CD8-positive, alpha-beta memory T cell (primary cell): ENCODE measurements around the gene USP3. TPM values are rescaled to one million over a fixed set of nuclear protein-coding genes. Genes with fewer than 3 reads are reported as not detected.

Experiments used
- CTCF ChIA-PET: fragments of 350-600 bp; sonication (Branson Sonifier 250); formaldehyde crosslinking; loops from one replicate; lab custom pipeline; 2021; ENCODE audit warnings: antibody characterized with exemption; lab: Charles Lee
- POLR2A ChIA-PET: fragments of 350-600 bp; sonication (Branson Sonifier 250); formaldehyde crosslinking; loops from one replicate; lab custom pipeline; 2021; ENCODE audit warnings: antibody characterized with exemption; lab: Charles Lee
- DNase-seq, 5 donors: peaks; one replicate each; pipeline versions ENCODE4 v3.0.0 to v3.0.0-alpha.2; 2020 to 2022; ENCODE audit warnings: mixed read lengths in 1 of 5
- H3K27ac ChIP-seq: one replicate; pipeline ENCODE4 v1.7.0; 2013; ENCODE audit warnings: low read depth, mild to moderate bottlenecking, low read length, moderate library complexity
- H3K27me3 ChIP-seq: 2 replicates; pipeline ENCODE4 v1.7.0; 2013; ENCODE audit warnings: low read length, mild to moderate bottlenecking; ENCODE audit not compliant: insufficient read depth, poor library complexity, severe bottlenecking
- H3K36me3 ChIP-seq: 2 replicates; pipeline ENCODE4 v1.7.0; 2013; ENCODE audit warnings: mild to moderate bottlenecking, low read length, moderate library complexity; ENCODE audit not compliant: insufficient read depth
- H3K4me1 ChIP-seq: 2 replicates; pipeline ENCODE4 v1.7.0; 2013; ENCODE audit warnings: mild to moderate bottlenecking, low read length, moderate library complexity; ENCODE audit not compliant: insufficient read depth
- H3K4me3 ChIP-seq: 2 replicates; pipeline ENCODE4 v1.7.0; 2013; ENCODE audit warnings: mild to moderate bottlenecking, low read length
- H3K9me3 ChIP-seq: 2 replicates; pipeline ENCODE4 v1.7.0; 2013; ENCODE audit warnings: mild to moderate bottlenecking, low read length
- H3K27ac Mint-ChIP-seq, 8 donors: one replicate each; pipeline ENCODE4 v1.8.0; 2020 to 2021; ENCODE audit warnings: mixed read lengths in 8 of 8, mild to moderate bottlenecking in 6 of 8, inconsistent platforms in 3 of 8, moderate library complexity in 3 of 8
- H3K27me3 Mint-ChIP-seq, 2 donors: one replicate each; pipeline ENCODE4 v1.8.0; 2020 to 2021; ENCODE audit warnings: mixed read lengths in 2 of 2, mild to moderate bottlenecking in 1 of 2, moderate library complexity in 1 of 2
- H3K36me3 Mint-ChIP-seq, 3 donors: one replicate each; pipeline ENCODE4 v1.8.0; 2020 to 2021; ENCODE audit warnings: mixed read lengths in 3 of 3, inconsistent platforms in 1 of 3, mild to moderate bottlenecking in 1 of 3
- H3K4me1 Mint-ChIP-seq, 3 donors: one replicate each; pipeline ENCODE4 v1.8.0; 2020 to 2021; ENCODE audit warnings: mixed read lengths in 3 of 3, inconsistent platforms in 1 of 3, mild to moderate bottlenecking in 1 of 3
- H3K4me3 Mint-ChIP-seq, 7 donors: one replicate each; pipeline ENCODE4 v1.8.0; 2020 to 2021; ENCODE audit warnings: mixed read lengths in 7 of 7, mild to moderate bottlenecking in 6 of 7, moderate library complexity in 4 of 7, inconsistent platforms in 2 of 7
- H3K9me3 Mint-ChIP-seq, 5 donors: one replicate each; pipeline ENCODE4 v1.8.0; 2020 to 2022; ENCODE audit warnings: mixed read lengths in 5 of 5, mild to moderate bottlenecking in 3 of 5, moderate library complexity in 2 of 5, inconsistent platforms in 1 of 5
- polyA plus RNA-seq: library from polyadenylated mRNA; unstranded; fragments of 300-500 nt; fragmentation: Illumina TruSeq; gene quantifications from one replicate; pipeline ENCODE4 v1.2.3, GENCODE V29; 2021
- total RNA-seq, 2 experiments: library from RNA; stranded (reverse); gene quantifications; one replicate each; pipeline ENCODE4 v1.2.3, GENCODE V29; 2021

USP3 gene
- total and polyA plus RNA-seq, 3 experiments from 2014 or later: 36.6 to 50.7 (median 38.0) TPM

- H3K4me3 ChIP-seq: no peak overlapping the region
- Mint-ChIP-seq H3K4me1 (peaks cover 12 to 38% (median 28%) of the 10 kb centered on the region in 3 donors), H3K9me3 (no peaks in the 10 kb centered on the region), H3K4me3 (no peak overlapping the region), H3K36me3 (peaks cover 0 to 84% (median 30%) of the 10 kb centered on the region in 3 donors), H3K27ac (peak overlapping the region in 3 of 8 donors; percentile 54 to 92 (median 57)), H3K27me3 (no peaks in the 10 kb centered on the region)
- H3K9me3 ChIP-seq: no peaks in the 10 kb centered on the region
- H3K27ac ChIP-seq: no peak overlapping the region
- CTCF ChIA-PET: interaction anchor here (1.4 to 1.5 kb wide), 2 partner anchors 9 to 97 kb away, joined by 3 to 4 read pairs; no protein-coding TSS in a partner anchor
- H3K4me1 ChIP-seq: no peaks in the 10 kb centered on the region
- peaks cover 39% of the 10 kb centered on the region for H3K36me3 ChIP-seq
- POLR2A ChIA-PET: interaction anchor here (0.6 kb wide), 1 partner anchor 18 kb away, joined by 3 read pairs; no protein-coding TSS in a partner anchor
- no peaks in the 10 kb centered on the region for H3K27me3 ChIP-seq
- no peak for DNase-seq
Observed at GRCh38 chr15:63564093-63564492, 59.7 kb downstream of the USP3 start.

DNA sequence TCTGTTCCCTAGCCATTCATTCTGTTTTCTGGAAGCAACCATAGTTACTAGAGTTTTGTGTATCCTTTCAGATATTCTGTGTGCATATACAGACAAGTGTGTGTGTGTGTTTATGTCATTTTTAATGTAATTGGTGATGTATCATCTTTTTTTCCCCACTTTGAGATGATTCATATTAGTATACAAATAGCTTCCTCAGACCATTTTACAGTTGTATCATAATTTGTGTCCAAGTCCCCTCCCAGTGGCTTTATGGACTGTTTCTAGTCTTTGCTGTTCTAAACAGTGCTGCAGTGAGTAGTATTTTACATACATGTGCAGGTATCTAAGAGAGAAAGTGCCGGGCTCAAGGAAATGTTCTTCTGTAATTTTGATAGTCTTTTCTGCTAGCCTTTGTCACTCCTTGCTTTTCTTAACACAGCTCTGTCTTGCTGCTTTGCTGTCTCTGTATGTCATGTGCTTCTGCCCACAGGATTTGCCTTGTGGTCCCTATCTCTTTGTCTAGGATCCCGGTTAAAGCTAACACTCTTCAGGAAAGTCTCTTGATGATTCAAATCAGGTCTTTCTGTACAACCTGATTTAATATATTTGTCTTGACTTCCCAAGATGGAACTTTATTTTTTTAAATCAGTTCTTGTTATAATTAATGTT is 61.3 kb downstream of the USP3 start:
- Histone ChIP-seq H3K36me3 (peaks cover 34% of the 10 kb centered on the region), H3K27ac (no peak overlapping the region), H3K4me3 (no peak overlapping the region), H3K9me3 (no peaks in the 10 kb centered on the region), H3K27me3 (no peaks in the 10 kb centered on the region), H3K4me1 (no peaks in the 10 kb centered on the region)
- peaks cover 0 to 84% (median 26%) of the 10 kb centered on the region in 3 donors for H3K36me3 Mint-ChIP-seq
- DNase-seq: no peak
- H3K9me3 Mint-ChIP-seq: no peaks in the 10 kb centered on the region
- no peak overlapping the region for H3K4me3 Mint-ChIP-seq
- CTCF ChIA-PET: interaction anchor here (1.4 to 1.5 kb wide), 2 partner anchors 8 to 99 kb away, joined by 3 to 4 read pairs; no protein-coding TSS in a partner anchor
- H3K27me3 Mint-ChIP-seq: no peaks in the 10 kb centered on the region
- peak overlapping the region in 6 of 8 donors; percentile 37 to 92 (median 50) for H3K27ac Mint-ChIP-seq
- H3K4me1 Mint-ChIP-seq: peaks cover 7 to 33% (median 20%) of the 10 kb centered on the region in 3 donors
- POLR2A ChIA-PET: interaction anchor here (0.7 kb wide), 1 partner anchor 1390 kb away, joined by 3 read pairs; no protein-coding TSS in a partner anchor

DNA sequence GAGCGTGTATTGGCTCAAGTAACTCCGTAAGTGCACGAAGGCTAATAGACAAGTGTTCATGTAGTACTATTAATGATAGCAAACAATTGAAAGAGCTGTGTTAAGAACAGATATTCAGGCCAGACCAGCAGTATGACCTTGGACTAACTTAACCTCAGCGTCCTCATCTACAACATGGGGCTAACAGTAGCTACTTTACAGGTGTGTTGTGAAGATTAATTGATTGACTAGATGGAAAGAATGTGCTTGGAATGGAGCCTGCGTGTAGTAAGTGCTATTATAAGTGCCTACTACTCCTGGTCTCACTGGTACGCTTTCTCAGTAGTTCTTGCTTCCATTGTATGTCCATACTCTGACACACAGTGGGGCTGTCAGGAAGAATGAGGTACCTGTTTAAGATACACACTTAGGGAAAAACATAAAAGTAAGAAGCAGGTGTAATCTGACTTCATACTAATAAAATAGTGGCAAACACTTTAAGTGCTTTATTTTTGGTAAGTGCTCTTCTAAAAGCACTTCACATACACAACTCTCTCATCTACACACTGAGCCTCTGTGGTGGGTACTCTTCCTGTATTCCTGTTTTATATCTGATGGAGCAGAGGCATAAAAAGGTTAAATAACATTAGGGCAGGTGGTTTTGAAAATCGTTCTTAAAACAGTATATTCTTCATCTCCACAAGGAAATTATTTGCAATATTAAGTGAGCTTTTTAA is 68.5 kb downstream of the USP3 start:
- Mint-ChIP-seq H3K4me3 (no peak overlapping the region), H3K4me1 (peaks cover 6 to 25% (median 7%) of the 10 kb centered on the region in 3 donors), H3K9me3 (no peaks in the 10 kb centered on the region), H3K27ac (peak overlapping the region in 2 of 8 donors; percentile 11 to 19), H3K36me3 (peaks cover 0 to 87% (median 28%) of the 10 kb centered on the region in 3 donors), H3K27me3 (no peaks in the 10 kb centered on the region)
- peaks cover 45% of the 10 kb centered on the region for H3K36me3 ChIP-seq
- ChIA-PET CTCF (interaction anchor here (1.1 to 1.4 kb wide), 2 partner anchors 8 to 107 kb away, joined by 3 to 4 read pairs; no protein-coding TSS in a partner anchor), POLR2A (no interaction called here)
- no peaks in the 10 kb centered on the region for H3K4me1 ChIP-seq
- H3K4me3 ChIP-seq: no peak overlapping the region
- H3K9me3 ChIP-seq: no peaks in the 10 kb centered on the region
- H3K27ac ChIP-seq: no peak overlapping the region
- DNase-seq: no peak
- no peaks in the 10 kb centered on the region for H3K27me3 ChIP-seq

- Histone ChIP-seq H3K9me3 (no peaks in the 10 kb centered on the region), H3K4me1 (no peaks in the 10 kb centered on the region), H3K27ac (no peak overlapping the region), H3K27me3 (no peaks in the 10 kb centered on the region), H3K36me3 (peaks cover 45% of the 10 kb centered on the region), H3K4me3 (no peak overlapping the region)
- Mint-ChIP-seq H3K4me3 (no peak overlapping the region), H3K27ac (peak overlapping the region in 3 of 8 donors; percentile 42 to 75 (median 61)), H3K9me3 (no peaks in the 10 kb centered on the region), H3K4me1 (peaks cover 6 to 25% (median 7%) of the 10 kb centered on the region in 3 donors), H3K36me3 (peaks cover 0 to 82% (median 25%) of the 10 kb centered on the region in 3 donors), H3K27me3 (no peaks in the 10 kb centered on the region)
- POLR2A ChIA-PET: no interaction called here
- CTCF ChIA-PET: interaction anchor here (1.1 kb wide), 1 partner anchor 9 kb away, joined by 3 read pairs; no protein-coding TSS in a partner anchor
- DNase-seq: no peak
Observed at GRCh38 chr15:63573533-63573932, 69.1 kb downstream of the USP3 start.

- POLR2A ChIA-PET: no interaction called here
Observed at GRCh38 chr15:63575312-63575711, 70.9 kb downstream of the USP3 start.

DNA sequence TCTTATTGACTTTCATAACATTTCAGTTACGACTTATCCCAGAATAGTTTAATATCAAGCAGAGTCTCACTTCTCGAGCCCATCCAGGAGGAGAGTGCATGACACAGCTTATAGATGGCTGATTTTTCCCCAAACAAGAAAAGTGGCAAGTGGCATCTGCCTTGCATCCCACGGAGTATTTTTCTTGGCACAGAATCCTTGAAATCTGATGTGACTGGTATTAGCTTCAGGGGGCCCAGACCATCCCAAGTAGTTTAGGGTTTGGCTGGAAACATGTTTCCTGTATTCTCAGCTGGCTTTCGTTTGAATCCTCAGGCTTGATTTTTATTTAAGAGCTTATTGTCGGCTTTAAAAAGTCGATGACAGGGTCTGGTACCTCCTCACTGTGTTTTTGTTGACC is 72.0 kb downstream of the USP3 start:
- peaks cover 6 to 21% (median 12%) of the 10 kb centered on the region in 3 donors for H3K4me1 Mint-ChIP-seq
- H3K4me3 Mint-ChIP-seq: no peak overlapping the region
- peaks cover 40% of the 10 kb centered on the region for H3K36me3 ChIP-seq
- H3K27ac Mint-ChIP-seq: peak overlapping the region in 6 of 8 donors; percentile 2 to 65 (median 31)
- no peak for DNase-seq
- H3K27me3 ChIP-seq: no peaks in the 10 kb centered on the region
- H3K9me3 ChIP-seq: no peaks in the 10 kb centered on the region
- no peaks in the 10 kb centered on the region for H3K9me3 Mint-ChIP-seq
- H3K27ac ChIP-seq: no peak overlapping the region
- ChIA-PET CTCF (interaction anchor here (1.4 kb wide), 1 partner anchor 24 kb away, joined by 4 read pairs; no protein-coding TSS in a partner anchor), POLR2A (no interaction called here)
- no peak overlapping the region for H3K4me3 ChIP-seq
- H3K27me3 Mint-ChIP-seq: no peaks in the 10 kb centered on the region
- H3K4me1 ChIP-seq: no peaks in the 10 kb centered on the region
- H3K36me3 Mint-ChIP-seq: peaks cover 0 to 75% (median 22%) of the 10 kb centered on the region in 3 donors

More at GRCh38 chr15:63575312-63575711, 70.9 kb downstream of the USP3 start:
- no peaks in the 10 kb centered on the region for H3K9me3 Mint-ChIP-seq
- no peak overlapping the region for H3K27ac Mint-ChIP-seq
- no peaks in the 10 kb centered on the region for H3K27me3 ChIP-seq
- H3K36me3 ChIP-seq: peaks cover 48% of the 10 kb centered on the region
- no peak overlapping the region for H3K4me3 Mint-ChIP-seq
- CTCF ChIA-PET: no interaction called here
- no peak for DNase-seq
- no peak overlapping the region for H3K4me3 ChIP-seq
- no peaks in the 10 kb centered on the region for H3K4me1 ChIP-seq
- no peaks in the 10 kb centered on the region for H3K27me3 Mint-ChIP-seq
- peaks cover 0 to 77% (median 23%) of the 10 kb centered on the region in 3 donors for H3K36me3 Mint-ChIP-seq
- no peaks in the 10 kb centered on the region for H3K9me3 ChIP-seq
- no peak overlapping the region for H3K27ac ChIP-seq
- peaks cover 3 to 22% (median 12%) of the 10 kb centered on the region in 3 donors for H3K4me1 Mint-ChIP-seq

GRCh38 chr15:63582179-63582578 is 77.8 kb downstream of the USP3 start:
- no peaks in the 10 kb centered on the region for H3K9me3 Mint-ChIP-seq
- Histone ChIP-seq H3K4me3 (no peak overlapping the region), H3K9me3 (no peaks in the 10 kb centered on the region), H3K27me3 (no peaks in the 10 kb centered on the region), H3K36me3 (peaks cover 20% of the 10 kb centered on the region), H3K27ac (no peak overlapping the region), H3K4me1 (no peaks in the 10 kb centered on the region)
- no peaks in the 10 kb centered on the region for H3K27me3 Mint-ChIP-seq
- H3K4me1 Mint-ChIP-seq: peaks cover 15 to 32% (median 22%) of the 10 kb centered on the region in 3 donors
- H3K4me3 Mint-ChIP-seq: no peak overlapping the region
- CTCF ChIA-PET: no interaction called here
- H3K36me3 Mint-ChIP-seq: peaks cover 15 to 72% (median 33%) of the 10 kb centered on the region in 3 donors
- peak overlapping the region in 7 of 8 donors; percentile 5 to 86 (median 64) for H3K27ac Mint-ChIP-seq
- POLR2A ChIA-PET: no interaction called here
- no peak for DNase-seq
